Activated effector memory CD4-positive, alpha-beta T cell treated with Interleukin-2 at 50 U/mL for 16 hours (primary cell): Measurements from ENCODE around the gene COL18A1.

Experiments
- DNase-seq: peaks from one replicate; pipeline ENCODE4 v3.0.0-alpha.2; 2020

The COL18A1 gene

DNA sequence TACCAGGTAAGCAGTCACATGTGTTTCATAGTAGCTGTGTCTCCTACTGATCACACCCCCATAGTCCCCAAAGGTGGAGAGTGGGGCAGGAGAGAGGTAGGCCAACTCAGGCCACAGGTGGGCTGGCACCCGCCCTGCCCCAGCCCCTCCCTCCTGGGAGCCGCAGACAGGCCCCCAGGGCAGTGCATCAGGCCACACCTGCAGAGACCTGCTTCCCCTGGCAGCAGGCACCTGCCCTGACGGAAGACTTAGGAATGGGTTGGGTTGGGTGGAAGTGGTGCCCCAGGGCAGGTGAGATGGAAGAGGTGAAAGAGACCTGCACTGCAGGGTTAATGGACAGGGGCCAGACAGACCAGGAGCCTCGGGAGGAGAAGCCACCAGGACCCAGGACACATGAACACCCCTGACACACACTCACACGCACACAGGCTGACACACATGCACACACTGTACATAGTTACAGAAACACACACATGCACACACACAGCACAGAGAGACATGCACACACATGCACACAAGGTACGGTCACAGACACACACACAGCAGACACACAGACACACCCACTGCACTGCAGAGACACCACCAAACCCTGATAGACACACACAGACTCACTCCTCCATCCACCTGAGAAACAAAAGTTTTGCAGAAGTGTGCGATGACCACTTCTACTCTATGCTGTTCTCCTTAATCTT lies 1.7 kb upstream of the COL18A1 start:
- DNase-seq: no peak

GRCh38 chr21:45403825-45404729 lies 888 bp upstream of the COL18A1 start:
- DNase-seq: no peak

GRCh38 chr21:45405271-45405818 lies 380 bp downstream of the COL18A1 start:
- no peak for DNase-seq

DNA sequence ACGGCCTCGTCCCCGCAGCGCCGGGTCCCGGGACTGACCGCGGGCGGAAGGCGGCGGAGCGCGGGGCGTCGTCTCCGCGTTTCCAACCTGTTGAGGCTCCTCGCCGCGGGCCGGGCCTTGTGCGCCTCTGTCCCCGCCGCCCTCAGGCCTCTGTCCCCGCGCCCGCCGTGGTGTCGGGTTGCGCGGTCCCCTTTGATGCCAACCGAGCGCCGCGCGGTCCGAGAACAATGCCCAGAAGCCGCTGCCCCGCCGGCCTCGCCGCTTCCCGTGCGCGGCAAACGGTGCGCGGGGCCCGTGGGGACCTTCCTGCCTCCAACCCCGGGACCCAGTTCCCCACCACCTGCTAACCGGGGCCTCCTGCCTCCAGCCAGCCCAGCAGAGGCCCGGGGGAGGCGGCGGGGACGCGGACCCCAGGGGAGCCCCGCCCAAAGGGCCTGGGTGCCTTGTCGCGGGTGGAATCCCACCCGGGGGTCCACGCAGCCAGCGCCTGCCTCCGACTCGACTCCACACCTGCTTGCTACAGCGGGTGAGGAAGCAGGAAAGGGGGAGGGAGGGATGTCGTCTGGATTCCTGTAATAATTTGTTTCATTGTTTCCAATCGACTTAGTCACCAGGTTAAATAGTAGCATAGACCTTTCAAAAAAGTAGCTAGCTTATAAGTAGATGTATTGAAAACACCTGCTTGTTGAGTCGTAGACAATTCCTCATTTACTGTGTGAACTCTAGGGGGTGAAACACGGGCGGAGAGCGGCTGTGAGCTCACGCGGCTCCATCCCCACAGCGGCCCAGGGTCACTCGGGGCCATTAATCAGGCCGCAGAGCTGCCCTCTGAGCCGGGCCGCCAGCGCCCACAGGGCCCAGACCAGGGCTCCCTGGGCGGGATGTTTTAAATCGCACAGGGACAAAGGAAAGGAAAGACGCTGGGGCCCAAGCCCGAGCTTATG lies 1.1 kb downstream of the COL18A1 start:
- no peak for DNase-seq

DNA sequence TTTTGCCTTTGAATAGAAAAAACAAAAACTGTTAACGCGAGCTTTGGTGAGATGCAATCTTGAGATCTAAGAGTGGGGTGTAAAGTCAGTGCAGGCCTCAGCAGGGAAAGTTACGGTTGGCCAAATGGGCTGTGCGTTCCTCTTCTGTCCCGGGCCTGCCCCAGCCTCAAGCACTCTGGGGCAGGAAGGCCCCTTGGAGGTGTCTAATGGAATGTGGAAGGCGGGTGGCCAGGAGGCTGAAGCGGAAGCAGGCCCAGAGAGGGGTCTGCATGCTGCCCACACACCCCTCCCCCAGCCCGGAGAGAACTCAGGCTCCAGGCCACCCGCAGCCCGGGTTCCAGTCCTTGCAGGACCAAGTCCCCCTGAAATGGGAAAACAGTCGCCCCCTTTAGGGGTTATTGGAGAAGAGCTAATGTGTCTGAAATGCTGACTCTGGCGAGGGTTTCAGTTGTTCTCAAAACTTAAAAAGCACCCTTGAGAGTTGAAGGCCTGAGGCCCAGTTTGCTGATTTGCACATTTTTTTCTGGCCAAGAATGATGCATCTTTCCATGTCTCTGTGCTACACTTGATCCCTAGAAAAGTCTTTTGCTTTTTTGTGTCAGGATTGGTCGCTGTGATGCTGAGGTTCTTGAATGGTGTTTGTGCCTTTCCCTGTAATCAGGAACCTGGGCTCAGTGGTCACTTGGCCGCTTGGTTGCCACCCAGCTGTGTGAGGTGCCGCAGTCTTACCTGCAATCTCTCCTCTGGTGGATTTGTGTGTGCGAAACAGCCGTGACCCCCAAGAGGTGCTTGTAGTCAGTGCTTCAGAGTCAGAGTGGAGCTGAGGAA lies 2.0 kb downstream of the COL18A1 start:
- DNase-seq: no peak

- no peak for DNase-seq
These were observed 2.8 kb downstream of the COL18A1 start for GRCh38 chr21:45407629-45408247.

- no peak for DNase-seq
These were observed 3.4 kb downstream of the COL18A1 start for GRCh38 chr21:45408271-45408791.

DNA sequence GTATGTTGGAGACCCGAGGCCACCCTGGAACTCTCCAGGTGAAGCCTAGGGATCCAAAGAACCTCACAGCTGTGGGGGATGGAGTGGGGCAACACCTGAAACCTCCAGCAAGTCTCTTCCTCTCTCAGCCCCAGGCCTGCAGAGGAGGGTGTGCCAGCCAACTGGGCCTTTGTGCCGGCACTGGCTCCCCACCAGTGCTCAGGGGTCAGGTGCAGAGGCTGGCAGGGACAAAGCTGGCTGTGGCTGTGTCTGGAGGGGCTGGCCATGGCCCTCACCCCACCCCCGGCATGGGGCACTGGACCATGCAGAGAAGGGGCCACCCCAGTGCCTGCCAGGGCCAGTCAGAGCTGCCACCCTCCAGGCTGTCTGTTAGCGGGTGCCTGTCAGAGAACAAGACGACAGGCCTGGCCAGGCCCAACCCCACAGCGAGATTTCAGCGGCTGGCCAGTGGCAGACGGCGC lies 3.9 kb downstream of the COL18A1 start:
- no peak for DNase-seq

DNA sequence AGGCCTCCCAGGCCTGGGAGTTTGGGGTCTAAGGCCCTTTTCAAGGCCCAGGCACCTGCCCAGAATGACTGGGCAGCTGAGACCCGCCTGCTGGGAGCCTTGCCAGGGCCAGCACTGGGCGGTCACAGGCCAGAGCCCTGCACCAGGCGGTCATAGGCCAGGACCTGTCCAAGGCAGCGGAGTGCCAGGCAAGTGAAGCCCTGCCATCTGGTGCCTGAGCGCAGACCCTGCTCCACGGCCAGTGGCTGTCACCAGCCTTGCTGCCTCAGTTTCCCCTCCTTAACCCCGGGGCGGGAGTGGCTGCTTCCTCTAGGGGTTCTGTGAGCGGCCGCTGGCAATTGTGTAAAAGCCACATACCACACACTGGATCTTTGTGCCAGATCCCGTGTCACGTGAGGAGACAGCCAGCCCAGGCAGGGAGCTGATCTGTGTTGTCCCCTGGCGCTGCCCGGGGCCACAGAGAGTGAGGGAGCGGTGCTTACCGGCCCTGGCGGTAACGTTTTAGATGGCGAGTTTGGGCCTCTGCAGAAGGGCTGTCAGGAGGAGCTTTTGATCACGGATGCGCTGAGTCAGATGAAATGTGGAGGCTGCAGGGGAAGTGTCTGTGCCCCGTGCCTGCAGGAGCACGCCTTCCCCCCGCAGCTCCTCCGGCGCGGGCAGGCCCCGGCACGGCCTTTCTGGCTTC lies 4.6 kb downstream of the COL18A1 start:
- no peak for DNase-seq

DNA sequence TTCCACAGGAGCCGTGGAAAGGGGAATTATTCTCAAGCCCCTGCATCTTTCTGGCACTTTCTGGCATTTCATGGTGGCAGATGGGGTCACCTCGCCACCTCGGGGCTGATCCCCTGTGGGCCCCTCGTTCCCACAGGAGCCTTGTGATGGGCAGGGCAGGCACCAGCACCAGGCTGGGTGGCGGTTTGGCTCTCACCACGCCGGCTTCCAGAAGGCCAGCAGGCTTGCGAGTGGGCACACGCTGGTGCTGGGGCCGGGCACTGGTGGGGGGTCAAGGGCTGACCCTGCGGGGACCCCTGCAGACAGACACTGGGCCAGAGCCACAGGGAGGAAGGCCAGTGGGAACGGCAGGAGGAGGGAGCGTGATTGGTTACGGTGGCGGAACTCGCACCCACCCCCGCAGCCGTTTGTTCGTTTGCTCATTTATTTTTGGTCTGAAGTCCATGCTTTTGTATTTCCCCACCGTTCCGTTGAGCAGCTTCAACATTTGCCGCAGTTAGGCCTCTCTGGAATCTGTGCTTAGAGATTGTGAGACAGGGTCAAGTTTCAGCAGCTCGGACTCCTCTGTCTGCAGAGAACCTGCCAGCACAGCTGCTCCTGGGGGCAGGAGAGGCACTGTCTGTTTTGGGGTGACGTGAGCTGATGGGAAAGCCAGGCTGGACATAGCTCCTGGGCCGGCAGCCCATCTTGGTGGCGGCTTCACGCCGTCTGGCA lies 5.3 kb downstream of the COL18A1 start:
- DNase-seq: no peak

DNA sequence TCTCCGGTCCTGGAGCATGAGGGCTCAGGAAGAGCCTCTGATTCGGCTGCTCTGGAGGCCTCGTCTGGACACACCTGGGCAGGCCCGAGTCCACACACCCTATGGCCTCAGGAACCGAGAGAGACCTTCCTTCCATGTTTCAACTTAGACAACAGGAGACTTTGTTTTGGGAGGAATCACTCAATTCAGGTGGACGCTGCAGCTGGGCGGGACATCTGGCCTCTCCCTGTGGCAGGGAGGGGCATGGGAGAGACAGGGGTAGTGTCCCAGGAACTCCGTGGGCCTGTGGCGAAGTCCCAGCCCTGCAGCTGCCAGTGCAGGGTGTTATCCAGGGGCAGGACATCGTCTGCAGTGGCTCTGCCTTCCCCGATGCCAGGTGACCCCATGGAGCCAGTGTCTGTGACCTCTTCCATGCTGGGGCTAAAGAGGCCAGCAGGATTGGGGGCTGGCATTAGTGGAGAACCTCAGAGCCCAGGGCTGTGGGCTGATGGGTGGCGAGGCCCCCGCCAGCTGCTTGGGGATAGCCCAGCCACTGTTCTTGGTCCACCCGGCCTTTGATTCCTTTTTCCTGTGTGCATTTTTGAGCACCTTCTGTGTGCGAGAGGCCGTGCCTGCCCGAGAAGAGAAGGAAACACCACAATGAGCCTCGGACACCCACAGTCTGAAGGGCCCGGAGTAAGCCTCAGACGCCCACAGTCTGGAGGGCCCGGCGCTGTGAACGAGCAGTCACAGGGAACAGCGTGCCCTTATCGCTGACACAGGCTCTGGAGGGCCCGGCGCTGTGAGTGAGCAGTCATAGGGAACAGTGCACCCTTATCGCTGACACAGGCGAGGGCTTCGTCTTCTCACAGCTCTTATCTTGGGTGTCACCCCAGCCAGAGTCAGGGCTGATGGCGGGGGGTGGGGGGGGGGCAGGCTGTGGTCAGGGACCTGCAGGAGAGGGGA lies 6.2 kb downstream of the COL18A1 start:
- DNase-seq: no peak

DNA sequence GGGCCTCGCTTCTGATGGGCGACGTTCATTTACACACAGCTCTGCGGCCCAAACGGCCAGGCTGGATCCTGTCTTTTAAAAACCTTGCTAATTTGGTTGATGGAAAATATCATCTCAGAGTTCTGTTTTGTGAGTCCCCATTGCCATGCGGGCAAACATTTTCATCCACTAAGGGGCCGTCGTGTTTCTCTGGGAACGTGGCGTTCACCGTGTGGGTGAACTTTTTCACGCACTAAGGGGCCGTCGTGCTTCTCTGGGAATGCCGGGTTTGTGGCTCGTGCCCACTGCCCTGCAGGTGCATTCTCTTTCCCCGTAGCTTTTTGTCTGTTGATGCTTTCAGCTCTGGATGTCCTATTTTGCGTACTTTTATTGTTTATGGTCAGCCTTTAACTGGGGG lies 6.8 kb downstream of the COL18A1 start:
- no peak for DNase-seq

GRCh38 chr21:45412491-45412890 lies 7.5 kb downstream of the COL18A1 start:
- DNase-seq: no peak

DNA sequence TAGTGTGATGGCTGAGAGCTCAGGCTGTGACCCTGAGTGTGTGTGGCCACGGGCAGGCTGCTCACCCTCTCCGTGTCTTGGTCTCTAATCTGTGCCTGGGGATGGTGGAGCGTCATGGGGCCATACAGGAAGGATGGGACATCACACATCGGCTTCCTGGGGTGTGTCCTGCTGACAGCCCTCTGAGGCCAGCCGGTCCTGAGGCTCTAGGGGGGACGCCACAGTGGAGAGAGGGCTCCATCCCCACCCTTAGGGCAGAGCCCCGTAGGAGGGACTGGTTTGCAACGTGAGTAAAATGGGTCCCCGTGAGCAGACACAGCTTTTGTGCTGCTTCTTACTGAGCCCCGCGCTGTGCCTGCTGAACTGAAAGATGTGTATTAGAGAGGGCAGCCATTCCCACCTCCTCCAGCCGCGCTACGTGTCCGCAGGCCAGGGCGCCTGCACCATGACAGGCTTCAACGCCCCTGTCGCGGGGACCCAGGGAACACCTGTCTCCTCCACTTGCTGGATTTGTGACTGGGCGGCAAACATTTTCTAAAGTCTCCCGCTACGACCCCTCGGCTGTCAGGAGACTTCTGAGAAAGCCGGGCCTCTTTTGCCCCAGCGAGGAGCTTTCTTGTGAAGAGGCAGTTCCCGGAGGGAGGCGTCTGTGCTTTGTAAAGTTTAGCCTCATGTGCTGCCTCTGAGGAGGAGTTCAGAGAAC lies 8.1 kb downstream of the COL18A1 start:
- DNase-seq: no peak

- DNase-seq: no peak
These were observed 9.0 kb downstream of the COL18A1 start for GRCh38 chr21:45413922-45414321.

GRCh38 chr21:45414396-45415187 lies 9.6 kb downstream of the COL18A1 start:
- no peak for DNase-seq
